ENCODE data around the gene WDR55.
"Not testable (repeated sequence)": the region's sequence is repeated elsewhere in the genome, so short reads cannot be mapped to it uniquely, and the experiment has no call there.

The WDR55 gene, protein sequence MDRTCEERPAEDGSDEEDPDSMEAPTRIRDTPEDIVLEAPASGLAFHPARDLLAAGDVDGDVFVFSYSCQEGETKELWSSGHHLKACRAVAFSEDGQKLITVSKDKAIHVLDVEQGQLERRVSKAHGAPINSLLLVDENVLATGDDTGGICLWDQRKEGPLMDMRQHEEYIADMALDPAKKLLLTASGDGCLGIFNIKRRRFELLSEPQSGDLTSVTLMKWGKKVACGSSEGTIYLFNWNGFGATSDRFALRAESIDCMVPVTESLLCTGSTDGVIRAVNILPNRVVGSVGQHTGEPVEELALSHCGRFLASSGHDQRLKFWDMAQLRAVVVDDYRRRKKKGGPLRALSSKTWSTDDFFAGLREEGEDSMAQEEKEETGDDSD

DNA sequence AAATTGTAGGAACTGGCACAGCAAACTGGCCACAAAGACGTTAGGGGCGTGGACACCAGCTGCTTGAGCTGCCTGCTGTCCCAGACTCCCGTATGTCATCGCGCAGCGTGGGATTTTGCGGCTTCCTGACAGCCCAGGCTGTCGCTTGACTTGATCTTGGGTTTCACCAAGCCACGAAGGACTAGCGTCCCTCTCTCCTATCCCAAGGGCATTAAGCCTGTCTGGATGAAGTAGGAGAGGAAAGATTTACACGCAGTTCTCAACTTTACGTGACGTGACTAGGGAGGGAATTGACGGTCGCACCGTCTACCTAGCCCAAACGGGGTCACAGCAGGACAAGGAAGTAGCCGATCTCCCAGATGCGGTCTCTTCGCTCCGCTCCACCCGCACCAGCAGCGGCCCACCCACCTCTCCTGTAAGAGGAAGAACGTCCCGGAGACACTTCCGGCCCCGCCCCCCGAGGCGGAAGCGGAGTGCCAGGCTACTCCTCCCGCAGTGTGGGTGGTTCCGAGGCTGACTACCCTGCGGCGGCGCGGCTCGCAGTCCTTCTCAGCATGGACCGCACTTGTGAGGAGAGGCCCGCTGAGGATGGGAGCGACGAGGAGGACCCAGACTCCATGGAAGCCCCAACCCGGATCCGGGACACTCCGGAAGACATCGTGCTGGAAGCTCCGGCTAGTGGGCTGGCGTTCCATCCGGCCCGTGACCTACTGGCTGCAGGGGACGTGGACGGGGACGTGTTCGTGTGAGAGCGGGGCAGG, at the start of gene WDR55:
Gene WDR55, plus strand, starts transcription at position 546 of the 761 bp plus-strand sequence. Its CDS starts 9 bp downstream, at position 555.
- DNase-seq (ENCODE audit: extremely low spot score, insufficient read length, low read depth) (peak; percentile 85), FAIRE-seq (peak; percentile 98)

DNA sequence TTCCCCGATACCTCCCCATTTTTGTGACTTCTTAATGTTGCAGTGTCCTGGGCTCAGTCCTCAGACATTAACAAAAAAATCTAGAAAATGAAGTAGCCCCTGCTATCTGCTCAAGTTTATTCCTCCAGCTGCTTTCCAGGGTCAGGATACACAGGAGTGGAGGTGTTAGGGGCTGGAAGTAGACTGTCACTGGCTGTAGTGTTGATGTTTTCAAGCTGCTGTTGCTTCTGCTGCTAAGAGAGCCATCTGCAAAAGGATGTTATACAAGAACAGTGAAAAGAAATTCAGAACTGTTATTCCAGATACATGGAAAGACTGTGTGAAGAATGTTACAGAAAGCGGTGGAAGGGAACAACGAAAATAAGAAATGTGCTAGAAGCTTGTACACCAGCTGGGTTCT, 42.4 kb upstream of the WDR55 start:
- FAIRE-seq = no peak
- no peak for DNase-seq (ENCODE audit: extremely low spot score, insufficient read length, low read depth)

DNA sequence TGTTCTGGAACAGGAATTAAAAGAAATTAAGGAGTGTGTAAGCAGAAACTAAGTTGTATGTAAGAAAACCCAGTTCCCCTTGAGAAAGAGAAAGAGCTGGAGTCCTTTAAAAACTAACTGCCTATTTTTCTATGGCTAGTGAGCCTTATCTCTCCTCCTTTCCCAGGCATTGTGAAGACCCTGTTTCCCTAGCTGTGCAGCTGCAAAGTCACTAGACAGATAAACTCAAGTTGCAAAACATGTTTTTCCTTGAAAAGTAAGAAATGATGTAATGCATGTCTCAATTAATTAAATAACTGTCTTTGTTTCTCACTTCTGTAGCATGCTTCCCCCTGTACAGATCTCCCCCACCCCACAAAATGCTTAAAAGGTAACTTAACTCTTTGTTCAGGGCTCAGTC, 41.6 kb upstream of the WDR55 start:
- FAIRE-seq; DNase-seq (ENCODE audit: extremely low spot score, insufficient read length, low read depth): not testable (repeated sequence)

DNA sequence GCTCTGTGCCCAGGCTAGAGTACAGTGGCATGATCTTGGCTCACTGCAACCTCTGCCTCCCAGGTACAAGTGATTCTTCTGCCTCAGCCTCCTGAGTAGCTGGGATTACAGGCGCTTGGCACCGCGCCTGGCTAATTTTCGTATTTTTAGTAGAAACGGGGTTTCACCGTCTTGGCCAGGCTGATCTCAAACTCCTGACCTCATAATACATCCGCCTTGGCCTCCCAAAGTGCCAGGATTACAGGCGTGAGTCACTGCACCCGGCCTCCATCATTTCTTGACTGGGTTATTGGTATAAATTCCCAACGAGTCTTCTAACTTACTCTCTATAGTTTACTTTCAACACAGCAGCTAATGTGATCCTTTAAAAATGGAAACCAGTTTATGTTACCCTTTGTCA, 39.8 kb upstream of the WDR55 start:
- FAIRE-seq; DNase-seq (ENCODE audit: extremely low spot score, insufficient read length, low read depth): not testable (repeated sequence)

DNA sequence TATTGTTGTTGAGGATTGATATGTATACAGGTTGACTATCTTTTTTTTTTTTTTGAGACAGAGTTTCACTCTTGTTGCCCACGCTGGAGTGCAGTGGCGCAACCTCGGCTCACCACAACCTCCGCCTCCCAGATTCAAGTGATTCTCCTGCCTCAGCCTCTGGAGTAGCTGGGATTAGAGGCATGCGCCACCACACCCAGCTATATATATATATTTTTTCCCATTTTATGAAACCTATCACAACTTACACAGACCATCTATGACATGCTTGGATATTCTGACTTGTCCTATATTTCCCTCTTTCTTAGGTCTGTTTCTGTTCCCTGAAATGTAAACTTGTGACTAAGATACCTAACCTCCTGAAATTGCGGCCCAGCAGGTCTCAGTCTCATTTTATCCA, 36.7 kb upstream of the WDR55 start:
- FAIRE-seq = no peak
- DNase-seq (ENCODE audit: extremely low spot score, insufficient read length, low read depth) = no peak

DNA sequence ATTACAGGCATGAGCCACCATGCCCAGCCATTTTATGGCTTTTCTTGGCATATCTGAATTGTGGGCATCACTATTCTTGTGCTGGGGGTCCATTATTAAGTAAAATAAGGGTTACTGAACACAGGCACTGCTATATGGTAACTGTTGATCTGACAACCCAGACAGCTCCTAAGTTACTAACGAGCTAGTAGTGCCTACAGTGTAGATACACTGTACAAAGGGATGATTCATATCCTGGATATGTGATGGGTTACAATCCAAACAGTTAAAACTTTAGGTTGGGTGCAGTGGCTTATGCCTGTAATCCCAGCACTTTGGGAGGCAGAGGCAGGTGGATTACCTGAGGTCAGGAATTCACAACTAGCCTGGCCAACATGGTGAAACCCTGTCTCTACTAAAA, 36.0 kb upstream of the WDR55 start:
- no peak for FAIRE-seq

DNA sequence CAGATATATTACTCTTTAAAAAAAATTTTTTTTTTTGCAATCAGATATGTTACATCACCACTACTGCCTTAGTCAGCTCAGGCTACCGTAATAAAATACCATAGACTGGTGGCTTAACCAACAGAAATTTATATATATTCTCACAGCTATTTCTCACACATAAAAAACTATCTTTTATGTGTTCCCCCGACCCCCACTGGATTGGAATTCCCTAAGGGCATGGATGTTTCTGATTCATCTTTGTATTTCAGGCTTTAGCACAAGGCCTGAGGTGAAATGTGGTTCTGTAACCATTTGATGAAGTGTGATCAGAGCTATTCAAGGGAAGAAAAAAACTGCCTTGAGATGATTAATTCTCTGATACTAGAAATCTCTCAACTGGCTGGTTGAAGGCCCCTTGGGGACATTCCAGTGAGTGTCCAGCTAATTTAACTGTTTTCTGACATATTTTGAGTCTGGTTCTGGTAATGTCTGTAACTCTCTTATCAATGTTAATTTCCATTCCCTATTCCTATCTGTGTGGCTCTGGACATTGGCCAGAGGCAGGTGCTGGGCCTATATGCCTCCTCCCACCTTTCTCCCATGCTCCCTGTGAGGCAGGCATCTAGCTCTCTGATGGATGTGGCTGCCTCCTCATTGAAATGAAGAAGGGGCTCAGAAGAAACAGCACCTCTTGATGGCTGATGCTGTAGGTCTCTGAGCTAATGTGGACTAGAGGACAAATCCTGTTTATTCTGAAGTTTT, 34.2 kb upstream of the WDR55 start:
- DNase-seq (ENCODE audit: extremely low spot score, insufficient read length, low read depth) = no peak
- no peak for FAIRE-seq

More for the DNA sequence above, 36.0 kb upstream of the WDR55 start:
- DNase-seq (ENCODE audit: extremely low spot score, insufficient read length, low read depth) = no peak

DNA sequence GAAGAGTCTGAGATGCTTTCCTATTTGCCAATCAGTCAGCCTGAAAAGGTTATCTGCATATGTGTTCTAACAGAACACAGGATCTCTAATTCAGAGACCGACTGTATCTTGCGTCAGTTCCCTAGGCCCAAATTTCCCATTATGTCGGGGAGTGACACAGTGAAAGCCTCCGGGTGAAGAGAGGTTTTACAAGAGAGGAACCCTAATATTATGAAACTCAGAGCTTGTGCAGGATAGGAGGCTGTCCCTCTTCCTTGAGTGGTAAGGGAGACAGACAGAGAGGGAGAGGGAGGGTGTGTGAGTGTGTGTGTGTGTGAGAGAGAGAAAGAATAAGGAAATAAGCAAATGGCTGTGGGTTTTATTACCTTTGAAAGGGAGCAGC, 33.7 kb upstream of the WDR55 start:
- DNase-seq (ENCODE audit: extremely low spot score, insufficient read length, low read depth) (no peak), FAIRE-seq (no peak)

DNA sequence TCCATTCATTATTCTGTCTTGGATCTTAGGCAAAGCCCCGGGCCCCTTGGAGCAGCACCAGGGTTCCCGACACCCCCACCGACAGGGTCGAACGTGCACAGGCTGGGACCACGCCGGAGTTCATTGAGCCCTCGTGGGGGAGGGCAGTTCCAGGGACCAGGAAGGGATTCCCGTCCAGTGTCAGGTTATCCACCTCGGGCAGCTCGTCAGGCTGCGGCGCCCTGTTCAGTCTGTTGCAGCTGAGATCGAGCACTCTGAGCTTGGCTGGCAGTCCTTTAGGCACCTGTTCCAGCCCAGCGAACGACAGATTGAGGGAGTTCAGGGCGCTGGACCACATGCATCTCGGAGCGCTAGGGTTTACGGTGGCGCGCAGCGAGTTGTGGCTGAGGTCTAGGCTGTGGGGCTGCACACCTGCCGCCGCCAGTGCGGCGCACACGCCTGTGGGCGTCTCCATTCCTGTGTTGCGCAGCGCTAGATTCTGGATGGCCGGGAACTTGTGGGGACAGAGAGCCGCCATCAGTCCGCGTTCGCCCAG, 32.8 kb upstream of the WDR55 start:
- no peak for FAIRE-seq
- DNase-seq (ENCODE audit: extremely low spot score, insufficient read length, low read depth) = no peak

DNA sequence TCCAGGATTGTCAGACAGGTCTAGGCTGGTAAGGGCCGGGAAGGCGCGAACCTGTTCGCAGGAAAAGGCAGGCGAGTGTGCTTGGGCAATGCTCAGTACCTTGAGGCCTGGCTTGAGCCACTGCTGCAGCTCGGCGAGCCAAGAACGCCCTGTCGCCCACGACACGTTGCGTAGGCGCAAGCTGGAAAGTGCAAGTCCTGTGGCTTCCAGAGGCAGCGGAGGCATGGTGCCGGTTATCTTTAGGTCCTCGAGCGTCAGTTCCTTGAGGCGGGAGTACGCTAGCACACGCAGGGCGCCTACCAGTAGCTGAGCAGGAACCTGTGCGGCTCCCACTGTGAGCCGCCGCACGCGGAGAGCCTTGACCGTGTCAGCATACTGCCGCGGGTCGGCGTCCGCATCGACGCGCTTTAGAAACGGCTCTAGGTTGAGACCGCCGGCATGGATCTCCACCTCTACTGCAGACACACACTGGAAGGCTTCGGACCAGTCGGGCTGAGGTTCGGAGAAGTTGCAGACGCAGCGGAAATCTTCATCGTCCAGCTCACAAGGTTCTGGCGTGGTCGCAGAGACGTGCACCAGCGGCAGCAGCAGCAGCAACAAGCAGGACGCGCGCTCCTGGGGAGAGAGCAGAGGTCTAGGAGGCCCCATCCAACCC, 32.2 kb upstream of the WDR55 start:
- FAIRE-seq (peak; percentile 67), DNase-seq (ENCODE audit: extremely low spot score, insufficient read length, low read depth) (no peak)

DNA sequence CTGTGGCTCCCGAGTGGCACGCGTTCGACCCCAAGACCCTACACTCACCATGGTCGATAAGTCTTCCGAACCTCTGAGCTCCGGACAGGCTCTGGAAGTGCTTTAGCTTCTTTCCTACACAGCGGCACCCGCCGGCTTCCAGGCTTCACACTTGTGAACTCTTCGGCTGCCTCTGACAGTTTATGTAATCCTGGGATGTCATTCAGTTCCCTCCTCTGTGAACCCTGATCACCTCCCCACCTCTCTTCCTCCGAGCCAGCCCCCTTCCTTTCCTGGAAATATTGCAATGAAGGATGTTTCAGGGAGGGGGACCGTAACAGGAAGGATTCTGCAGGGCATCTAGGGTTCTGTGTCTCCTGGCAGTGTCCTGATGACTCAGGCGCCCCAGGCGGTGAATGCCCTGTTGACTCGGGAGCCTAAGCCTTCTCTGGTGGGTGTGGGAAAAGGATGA, 31.7 kb upstream of the WDR55 start, which contains the start of gene CD14:
Gene CD14, minus strand, starts transcription at position 155 of the 451 bp plus-strand sequence. Its CDS starts 104 bp downstream, at position 51.
- no peak for DNase-seq (ENCODE audit: extremely low spot score, insufficient read length, low read depth)
- FAIRE-seq = no peak

DNA sequence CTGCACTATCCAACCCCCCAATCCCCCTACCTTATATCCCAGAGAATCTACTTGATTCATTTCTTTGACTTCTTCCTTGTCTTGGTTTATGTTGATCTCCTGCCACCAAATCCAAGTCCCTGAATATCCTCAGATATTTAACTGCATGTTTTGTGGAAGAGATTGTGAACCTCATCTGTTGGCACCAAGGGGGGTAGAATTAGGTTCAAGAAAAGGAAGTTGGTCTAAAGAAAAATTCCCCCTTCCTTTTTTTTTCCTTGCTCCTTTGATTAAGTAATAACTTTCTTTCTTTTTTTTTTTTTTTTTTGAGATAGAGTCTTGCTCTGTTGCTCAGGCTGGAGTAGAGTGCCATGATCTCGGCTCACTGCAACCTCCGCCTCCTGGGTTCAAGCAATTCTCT, 31.2 kb upstream of the WDR55 start:
- no peak for DNase-seq (ENCODE audit: extremely low spot score, insufficient read length, low read depth)
- FAIRE-seq = no peak

DNA sequence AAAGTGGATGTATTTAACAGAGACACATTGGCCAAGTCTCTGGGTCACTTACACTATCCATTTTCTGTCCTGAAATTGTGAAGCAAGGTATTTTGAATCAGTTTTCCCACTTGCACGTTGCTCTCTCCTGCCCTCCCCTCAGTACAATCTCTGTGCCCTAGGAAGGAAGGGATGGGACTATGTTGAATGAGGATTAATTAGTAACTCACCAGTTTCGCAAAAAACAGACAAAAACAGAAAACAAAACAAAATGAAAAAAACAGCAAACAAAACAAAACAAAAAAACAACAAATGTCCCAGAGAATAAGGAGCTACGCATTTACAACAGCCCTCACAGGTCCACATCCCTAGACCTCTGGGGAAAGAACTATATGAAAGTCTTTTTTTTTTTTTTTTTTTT, 30.6 kb upstream of the WDR55 start:
- FAIRE-seq (no peak), DNase-seq (ENCODE audit: extremely low spot score, insufficient read length, low read depth) (no peak)

DNA sequence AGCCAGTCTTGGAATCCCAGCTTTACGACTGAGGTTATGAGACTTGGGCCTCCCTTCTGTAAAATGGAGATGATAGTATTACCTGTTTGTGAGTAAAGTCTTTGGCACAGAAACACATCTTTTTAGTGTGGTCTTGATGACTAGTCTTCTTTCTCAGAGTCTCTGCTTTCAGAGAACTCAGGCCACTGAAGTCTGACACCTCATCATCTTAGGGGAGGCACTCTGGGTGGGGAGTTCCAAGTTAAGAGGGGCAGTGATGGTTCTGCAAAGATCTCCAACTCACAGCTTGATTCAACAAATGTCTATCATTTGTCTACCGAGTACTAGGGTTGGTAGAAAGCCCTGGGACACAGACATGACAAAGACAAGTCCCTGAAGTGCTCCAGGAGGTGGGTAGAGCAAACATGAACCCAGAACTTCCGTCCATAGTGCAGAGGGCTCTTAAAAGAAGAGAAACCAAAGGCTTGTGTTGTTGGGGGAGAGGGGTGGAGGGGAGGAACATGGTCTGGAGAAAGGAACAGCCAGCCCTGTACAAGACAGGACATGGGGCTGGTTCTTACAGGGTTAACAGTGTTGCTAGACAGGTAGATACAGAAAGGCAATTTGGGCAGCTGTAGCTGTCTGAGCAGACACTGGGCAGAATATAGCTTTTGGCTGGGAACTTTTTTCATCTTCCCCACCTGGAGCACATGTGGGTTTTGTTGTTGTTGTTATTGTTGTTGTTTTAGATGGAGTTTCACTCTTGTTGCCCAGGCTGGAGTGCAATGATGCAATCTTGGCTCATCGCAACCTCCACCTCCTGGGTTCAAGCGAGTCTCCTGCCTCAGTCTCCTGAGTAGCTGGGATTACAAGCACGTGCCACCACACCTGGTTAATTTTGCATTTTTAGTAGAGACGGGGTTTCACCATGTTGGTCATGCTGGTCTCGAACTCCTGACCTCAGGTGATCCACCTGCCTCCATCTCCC, 29.1 kb upstream of the WDR55 start:
- DNase-seq (ENCODE audit: extremely low spot score, insufficient read length, low read depth) (no peak), FAIRE-seq (no peak)

DNA sequence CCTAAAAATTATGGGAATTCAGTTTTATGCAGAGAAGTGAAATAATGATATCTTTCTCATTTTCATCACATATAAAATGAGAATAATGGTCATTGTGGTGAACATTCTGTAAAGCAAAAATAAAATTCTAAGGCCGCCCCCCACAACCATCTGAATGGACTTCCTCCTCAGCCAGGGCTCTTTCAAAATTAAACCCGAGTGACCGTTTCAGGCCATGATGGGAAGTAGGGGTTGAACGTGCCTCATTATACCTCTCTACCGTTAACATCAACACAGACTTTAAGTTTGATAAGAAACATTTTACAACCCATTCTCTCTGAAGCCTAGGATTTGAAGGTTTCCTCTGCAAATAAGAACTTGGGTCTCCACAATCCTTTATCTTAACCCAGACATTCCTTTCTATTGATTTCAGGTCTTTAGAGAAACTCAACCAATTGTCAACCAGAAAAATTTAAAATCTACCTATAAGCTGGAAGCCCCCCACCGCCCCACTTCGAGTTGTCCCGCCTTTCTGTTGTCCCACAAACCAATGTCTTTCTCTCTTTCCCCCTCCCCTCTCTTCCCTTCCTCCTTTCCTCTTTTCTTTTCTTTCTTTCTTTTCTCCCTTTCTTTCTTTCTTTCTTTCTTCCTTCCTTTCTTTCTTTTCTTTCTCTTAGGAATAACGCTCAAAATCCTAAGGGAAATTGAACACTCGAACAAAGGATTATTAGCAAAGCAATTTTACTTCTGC, 27.2 kb upstream of the WDR55 start:
- FAIRE-seq = no peak
- DNase-seq (ENCODE audit: extremely low spot score, insufficient read length, low read depth) = no peak

DNA sequence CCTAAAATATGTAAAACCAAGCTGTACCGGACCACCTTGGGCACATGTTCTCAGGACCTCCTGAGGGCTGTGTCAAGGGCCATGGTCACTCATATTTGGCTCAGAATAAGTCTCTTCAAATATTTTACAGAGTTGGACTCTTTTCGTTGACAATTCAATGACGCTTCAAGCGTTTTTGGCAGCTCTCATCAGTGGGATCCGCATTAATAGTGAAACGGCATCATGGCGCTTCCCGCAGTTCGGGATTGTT, 25.9 kb upstream of the WDR55 start:
- not testable (repeated sequence) for DNase-seq (ENCODE audit: extremely low spot score, insufficient read length, low read depth); FAIRE-seq

DNA sequence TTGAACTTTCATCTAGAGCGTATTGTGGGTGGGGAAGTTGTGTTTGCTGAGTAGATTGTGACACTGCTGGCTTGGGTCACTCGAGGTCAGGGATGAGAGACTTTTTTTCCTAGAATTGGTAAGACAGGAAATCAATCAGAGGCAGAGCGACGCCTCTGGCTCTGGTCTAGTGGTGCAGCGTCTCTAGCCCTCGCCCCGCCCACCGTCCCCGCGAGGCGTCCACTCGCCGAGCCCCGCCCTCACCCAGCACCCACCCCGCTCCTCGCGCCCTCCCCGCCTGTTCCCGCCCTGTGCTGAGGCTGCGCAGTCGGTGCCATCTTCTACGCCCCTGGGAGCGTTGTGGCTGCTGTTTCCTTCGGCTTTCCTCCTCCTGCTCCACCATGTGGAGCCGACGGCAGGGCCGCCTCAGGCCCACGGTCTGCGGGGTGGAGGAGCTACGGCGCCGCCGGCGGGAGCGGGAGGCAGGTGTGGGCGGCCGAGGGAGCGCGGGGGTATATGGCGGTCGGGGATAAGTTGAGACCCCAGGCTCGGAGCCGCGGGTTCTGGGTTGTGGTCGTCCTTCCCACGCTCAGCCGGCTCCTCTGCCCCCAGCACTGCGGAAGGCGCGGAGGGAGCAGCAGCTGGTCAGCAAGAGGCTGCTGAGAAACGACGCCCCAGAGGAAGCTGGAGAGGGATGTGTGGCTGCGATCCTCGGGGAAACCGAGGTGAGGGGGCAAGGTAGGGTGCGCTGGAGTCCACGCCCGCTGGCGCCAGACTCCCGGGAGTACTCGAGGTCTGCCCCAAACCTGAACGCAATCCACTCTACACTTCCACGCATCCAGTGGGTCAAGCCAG, 25.3 kb upstream of the WDR55 start, which contains the start of gene TMCO6:
Gene TMCO6, plus strand, starts transcription at position 304 of the 834 bp plus-strand sequence. Its CDS starts 77 bp downstream, at position 381.
- FAIRE-seq = peak; percentile 97
- DNase-seq (ENCODE audit: extremely low spot score, insufficient read length, low read depth) = peak; percentile 99
